Lung (tissue), 10 donors: ENCODE data around the gene FAM153A. TPM values are rescaled to one million over a fixed set of nuclear protein-coding genes. Genes with fewer than 3 reads are reported as not detected.
"Not testable (repeated sequence)": the region's sequence is repeated elsewhere in the genome, so short reads cannot be mapped to it uniquely, and the experiment has no call there.

Experiments
- ATAC-seq: fragments of 200-7000 bp; cut with Tn5 transposase; one replicate; pipeline ENCODE4 v1.9.1; 2020; ENCODE audit warnings: moderate number of reproducible peaks; ENCODE audit not compliant: insufficient read depth, low FRiP score
- DNase-seq, 3 donors: peaks; one replicate each; pipeline ENCODE4 v3.0.0-alpha.2; 2013 to 2017
- H3K27ac ChIP-seq, 2 donors: one replicate each; pipeline ENCODE4 v1.5.1; 2013; ENCODE audit warnings: mild to moderate bottlenecking in 2 of 2, moderate library complexity in 2 of 2, control low read depth in 1 of 2, inconsistent platforms in 1 of 2, low read depth in 1 of 2, low read length in 1 of 2
- H3K27me3 ChIP-seq, 3 donors: one replicate each; pipeline ENCODE4 v1.5.1; 2013; ENCODE audit warnings: low read length in 2 of 3; ENCODE audit not compliant: control insufficient read depth in 3 of 3, insufficient read depth in 3 of 3
- H3K36me3 ChIP-seq, 4 donors: one replicate each; pipeline ENCODE4 v1.5.1; 2013; ENCODE audit warnings: low read length in 4 of 4, mild to moderate bottlenecking in 1 of 4, moderate library complexity in 1 of 4; ENCODE audit not compliant: control insufficient read depth in 4 of 4, insufficient read depth in 4 of 4
- H3K4me1 ChIP-seq, 5 donors: one replicate each; pipeline ENCODE4 v1.5.1; 2013; ENCODE audit warnings: low read length in 5 of 5, mild to moderate bottlenecking in 2 of 5, moderate library complexity in 1 of 5; ENCODE audit not compliant: control insufficient read depth in 5 of 5, insufficient read depth in 5 of 5
- H3K4me3 ChIP-seq: one replicate; pipeline ENCODE4 v1.5.1; 2013; ENCODE audit warnings: mild to moderate bottlenecking, control low read depth, moderate library complexity
- H3K9ac ChIP-seq, 2 donors: one replicate each; pipeline ENCODE4 v1.5.1; 2013; ENCODE audit warnings: low read length in 2 of 2, control low read depth in 1 of 2; ENCODE audit not compliant: insufficient read depth in 1 of 2
- H3K9me3 ChIP-seq, 4 donors: one replicate each; pipeline ENCODE4 v1.5.1; 2013; ENCODE audit warnings: low read length in 3 of 4, mild to moderate bottlenecking in 1 of 4, moderate library complexity in 1 of 4; ENCODE audit not compliant: control insufficient read depth in 4 of 4, insufficient read depth in 3 of 4
- WGBS, 2 donors: extraction: QIAGEN DNeasy Blood & Tissue Kit; methylation state at CpG; one replicate each; pipeline ENCODE4 v1.1.7; 2013; 5-methylcytosine and 5-hydroxymethylcytosine counted together
- polyA plus RNA-seq, 2 donors: library from polyadenylated mRNA; stranded (reverse); fragments of 200-250 nt; gene quantifications; one replicate each; pipeline ENCODE4 v1.2.1, GENCODE V29; 2013
- total RNA-seq, 2 donors: library from RNA; depleted of rRNA in 1 of 2; stranded (reverse); fragments of >200 nt in 1 of 2; gene quantifications; one replicate each; pipeline ENCODE4 v1.2.1, GENCODE V29; 2014 to 2021
- donor health status: Bipolar disorder and iron deficiency.
- donor health status: healthy.
- donor health status: DM: yes; HTN: yes; CAD: no.

Gene FAM153A
- total and polyA plus RNA-seq, 4 donors: 2.2 to 14.4 (median 3.5) TPM; not detected in 1

GRCh38 chr5:177719989-177720388 lies 62.7 kb downstream of the FAM153A start:
- H3K27me3 ChIP-seq, H3K9me3 ChIP-seq, H3K4me3 ChIP-seq, H3K36me3 ChIP-seq, H3K9ac ChIP-seq, DNase-seq, H3K27ac ChIP-seq, H3K4me1 ChIP-seq: not testable (repeated sequence)
- peak; percentile 34 for ATAC-seq
- no CpG with 5 or more reads among the region's 8 CpGs for WGBS, 2 donors

- not testable (repeated sequence) for H3K9ac ChIP-seq, H3K36me3 ChIP-seq, H3K4me1 ChIP-seq, ATAC-seq, H3K27me3 ChIP-seq, H3K4me3 ChIP-seq, H3K27ac ChIP-seq, DNase-seq, H3K9me3 ChIP-seq
- WGBS, 2 donors: 83 to 84% methylated on average over 1 of the region's 1 CpG
Observed at GRCh38 chr5:177715423-177715822, 67.3 kb downstream of the FAM153A start.

- 95% methylated on average over 16 to 22 of the region's 22 CpGs for WGBS, 2 donors
- not testable (repeated sequence) for DNase-seq, ATAC-seq, H3K27ac ChIP-seq, H3K9ac ChIP-seq, H3K4me1 ChIP-seq, H3K36me3 ChIP-seq, H3K9me3 ChIP-seq, H3K27me3 ChIP-seq, H3K4me3 ChIP-seq
Observed at GRCh38 chr5:177696100-177696499, 86.6 kb downstream of the FAM153A start.

- WGBS, 2 donors: 84 to 93% methylated on average over 10 of the region's 12 CpGs
- not testable (repeated sequence) for H3K27me3 ChIP-seq, H3K9ac ChIP-seq, DNase-seq, H3K36me3 ChIP-seq, H3K9me3 ChIP-seq, H3K4me1 ChIP-seq, H3K27ac ChIP-seq, ATAC-seq, H3K4me3 ChIP-seq
Observed at GRCh38 chr5:177695356-177695930, 87.3 kb downstream of the FAM153A start.

- not testable (repeated sequence) for ATAC-seq, H3K4me3 ChIP-seq, H3K27me3 ChIP-seq, H3K9me3 ChIP-seq, H3K4me1 ChIP-seq, H3K36me3 ChIP-seq, H3K27ac ChIP-seq, DNase-seq, H3K9ac ChIP-seq
- WGBS, 2 donors: no CpG with 5 or more reads among the region's 2 CpGs
Observed at GRCh38 chr5:177694518-177694835, 88.2 kb downstream of the FAM153A start.

- H3K4me1 ChIP-seq, H3K27me3 ChIP-seq, H3K9ac ChIP-seq, H3K36me3 ChIP-seq, H3K4me3 ChIP-seq, H3K27ac ChIP-seq, H3K9me3 ChIP-seq, ATAC-seq: not testable (repeated sequence)
- DNase-seq: peak in 1 of 3 donors; percentile 12
- WGBS, 2 donors: 63 to 76% methylated on average over 6 of the region's 8 CpGs
Observed at GRCh38 chr5:177693671-177694517, 88.8 kb downstream of the FAM153A start.

GRCh38 chr5:177692969-177693368 lies 89.7 kb downstream of the FAM153A start:
- not testable (repeated sequence) for H3K9me3 ChIP-seq, ATAC-seq, H3K9ac ChIP-seq, H3K36me3 ChIP-seq, H3K27me3 ChIP-seq, DNase-seq, H3K4me3 ChIP-seq, H3K27ac ChIP-seq, H3K4me1 ChIP-seq
- 66 to 88% methylated on average over 3 of the region's 7 CpGs for WGBS, 2 donors

DNA sequence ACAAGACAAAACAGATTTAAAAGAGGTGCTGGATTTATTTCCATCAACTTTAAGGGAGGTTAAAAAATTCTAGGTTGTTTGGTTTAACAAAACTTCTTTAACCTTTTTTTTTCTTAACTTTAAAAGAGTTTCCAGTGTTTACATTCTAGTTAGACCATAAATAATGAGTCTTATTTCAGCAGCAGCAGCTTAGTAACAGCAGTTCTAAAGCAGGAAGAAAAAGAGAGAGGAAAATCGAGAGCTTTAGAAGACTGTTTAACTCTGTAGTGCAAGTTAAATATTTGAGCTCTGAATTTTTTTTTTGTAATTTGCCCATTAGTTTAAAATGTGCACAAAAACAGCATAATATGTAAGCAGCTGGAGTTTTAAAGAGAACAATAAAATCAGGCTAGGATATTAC lies 90.2 kb downstream of the FAM153A start:
- not testable (repeated sequence) for H3K4me3 ChIP-seq, H3K36me3 ChIP-seq, H3K27me3 ChIP-seq, H3K27ac ChIP-seq, H3K4me1 ChIP-seq, H3K9me3 ChIP-seq, H3K9ac ChIP-seq, ATAC-seq
- DNase-seq: peak in 1 of 3 donors; percentile 22
- WGBS, 2 donors: 5 to 10% methylated on average over 1 of the region's 1 CpG
